ENCODE results near the gene SPO11.
"Not testable (repeated sequence)": the region's sequence is repeated elsewhere in the genome, so short reads cannot be mapped to it uniquely, and the experiment has no call there.

The SPO11 gene

DNA sequence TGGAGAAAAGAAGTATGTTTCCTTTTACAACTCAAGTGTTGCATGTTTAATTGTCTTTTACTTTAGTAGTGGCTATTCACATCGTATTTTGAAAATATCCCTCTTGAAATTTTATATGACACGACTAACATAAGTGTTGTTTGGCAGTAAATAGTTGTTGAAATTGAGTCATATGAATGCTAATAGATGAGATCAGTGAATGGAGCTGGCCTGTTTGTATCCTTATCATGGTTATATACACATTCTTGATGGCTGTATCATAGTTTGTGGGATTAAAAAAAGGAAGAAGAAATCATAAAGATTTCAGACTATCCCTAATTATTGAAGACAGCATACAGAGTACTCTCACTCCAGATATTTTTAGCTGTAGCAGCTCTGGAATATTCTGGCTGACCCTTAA, 13.2 kb downstream of the SPO11 start:
- DNase-seq: no peak

DNA sequence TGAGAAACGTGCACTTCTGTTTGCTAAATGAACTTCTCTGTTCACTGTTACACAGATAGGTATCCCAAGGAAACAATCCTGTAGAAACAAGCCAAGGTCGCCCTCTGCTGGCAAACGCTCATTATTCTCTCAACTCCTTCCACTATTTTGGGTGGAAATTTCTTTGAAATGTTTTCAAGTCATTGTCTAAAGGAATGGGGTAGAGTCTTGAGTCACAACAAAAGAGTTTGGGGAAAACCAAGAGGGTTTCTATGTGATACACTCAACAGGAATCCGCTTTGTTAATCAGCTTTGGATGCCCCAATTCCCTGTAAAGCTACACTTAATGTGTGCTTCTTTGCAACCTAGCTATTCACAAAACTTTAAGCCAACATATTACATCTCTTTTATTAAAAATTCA, 16.9 kb downstream of the SPO11 start:
- DNase-seq: peak; percentile 49 to 62

GRCh38 chr20:57347393-57347792, 17.8 kb downstream of the SPO11 start:
- no peak for DNase-seq

- DNase-seq: not testable (repeated sequence)
Measured at GRCh38 chr20:57348200-57348921, 18.8 kb downstream of the SPO11 start.

GRCh38 chr20:57348922-57349574, 19.4 kb downstream of the SPO11 start:
- peak in 1 of 2 donors; percentile 23 for DNase-seq

- peak in 1 of 2 donors; percentile 8 for DNase-seq
Measured at GRCh38 chr20:57350081-57350710, 20.6 kb downstream of the SPO11 start.

GRCh38 chr20:57350726-57351041, 21.1 kb downstream of the SPO11 start:
- DNase-seq: not testable (repeated sequence)

DNA sequence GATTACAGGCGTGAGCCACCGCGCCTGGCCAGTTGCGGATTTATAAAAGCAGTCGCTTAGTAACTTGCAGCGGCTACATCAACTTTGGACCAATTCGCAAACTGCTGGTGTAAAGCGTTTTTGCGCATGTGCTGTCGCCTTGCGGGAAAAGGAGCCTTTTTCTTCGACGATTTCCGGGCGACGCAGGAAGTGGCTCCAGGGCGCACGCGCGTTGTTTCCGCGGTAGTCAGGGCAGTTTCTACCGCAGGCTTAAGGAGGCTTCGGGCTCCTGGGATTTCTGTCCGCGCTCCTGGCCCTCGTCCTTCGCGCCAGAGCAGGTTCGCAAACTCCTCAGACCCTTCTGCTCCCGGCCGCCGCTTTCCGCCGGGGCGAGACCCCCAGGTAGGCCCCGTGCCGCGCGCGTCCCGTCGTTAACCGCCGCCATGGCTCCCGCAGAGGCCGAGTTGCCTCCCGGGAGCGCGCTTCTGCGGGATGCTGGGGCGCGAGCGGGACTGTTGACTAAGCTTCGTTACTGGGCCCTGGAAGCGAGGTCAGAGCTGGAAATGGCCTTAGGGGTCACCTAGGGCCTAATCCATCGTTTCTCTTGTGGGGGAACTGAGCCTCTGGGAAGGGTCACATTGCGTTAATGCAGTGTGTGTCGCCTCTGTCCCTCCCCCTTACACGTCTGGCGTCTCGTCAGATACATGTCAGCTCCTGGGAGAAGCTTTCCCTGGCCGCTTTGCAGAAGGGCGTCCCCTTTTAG, 21.6 kb downstream of the SPO11 start, which contains the start of gene RAE1:
TSS of gene RAE1 (plus strand) at position 214 of the 742 bp plus-strand sequence. CDS start 2,784 bp downstream, outside the sequence.
- DNase-seq: peak; percentile 91 to 92

- no peak for DNase-seq
Measured at GRCh38 chr20:57352305-57352704, 22.7 kb downstream of the SPO11 start.

DNA sequence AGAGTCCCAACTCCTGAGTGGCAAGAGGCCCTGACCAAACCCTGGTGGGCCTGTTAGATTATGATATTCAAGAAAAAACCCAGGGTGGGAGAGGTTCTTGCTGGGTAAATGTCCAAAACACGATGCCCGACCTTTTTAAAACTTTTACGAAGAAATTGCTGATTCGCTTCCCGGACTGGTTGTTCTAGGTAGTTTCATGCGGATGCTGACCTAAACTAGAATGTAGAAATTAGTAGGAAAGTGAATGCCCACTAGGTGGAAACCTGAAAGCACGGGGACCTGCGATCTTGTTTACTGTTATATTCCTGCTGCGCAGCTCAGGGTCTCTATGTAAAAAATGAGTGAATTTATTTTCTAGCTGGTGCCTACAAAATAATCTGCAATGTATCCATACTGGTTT, 23.7 kb downstream of the SPO11 start:
- DNase-seq: no peak

DNA sequence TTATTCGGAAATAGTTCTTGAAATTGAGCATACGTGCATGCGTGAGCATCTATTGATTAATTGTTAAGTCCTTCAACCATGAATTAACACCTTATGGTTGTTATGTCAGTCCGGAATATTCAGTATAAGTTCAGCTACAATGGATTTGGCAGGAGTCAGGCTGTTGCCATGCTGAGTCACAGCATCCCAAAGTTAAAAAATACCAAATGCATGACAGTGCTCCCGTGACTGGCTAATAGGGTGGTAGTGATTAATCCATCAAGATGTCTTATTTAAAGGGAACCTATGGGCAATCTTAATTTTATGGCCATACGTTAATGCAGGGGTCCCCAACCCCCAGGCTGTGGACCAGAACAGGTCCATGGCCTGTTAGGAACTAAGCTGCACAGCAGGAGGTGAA, 31.9 kb downstream of the SPO11 start:
- no peak for DNase-seq

DNA sequence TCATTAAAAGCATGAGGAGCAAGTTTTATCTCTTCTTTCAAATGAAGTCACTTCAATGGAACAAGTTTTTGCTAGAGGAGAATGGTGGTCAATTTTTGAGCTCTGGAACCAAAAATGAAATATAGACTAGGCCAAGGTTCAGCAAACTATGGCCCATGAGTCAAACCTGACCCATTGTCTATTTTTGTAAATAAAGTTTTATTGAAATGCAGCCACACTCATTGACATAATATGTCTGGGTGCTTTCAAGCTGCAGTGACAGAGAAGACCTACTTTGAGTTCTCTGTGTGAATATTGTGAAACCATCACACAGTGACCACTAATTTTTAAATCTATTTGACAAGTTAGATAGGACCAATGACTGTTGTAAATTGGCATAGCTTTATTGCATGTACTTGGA, 34.8 kb downstream of the SPO11 start:
- no peak for DNase-seq

GRCh38 chr20:57369596-57369995, 40.0 kb downstream of the SPO11 start:
- no peak for DNase-seq

- DNase-seq: no peak
Measured at GRCh38 chr20:57370316-57370715, 40.7 kb downstream of the SPO11 start.

GRCh38 chr20:57371363-57371762, 41.8 kb downstream of the SPO11 start:
- no peak for DNase-seq

GRCh38 chr20:57372157-57372556, 42.6 kb downstream of the SPO11 start:
- no peak for DNase-seq

DNA sequence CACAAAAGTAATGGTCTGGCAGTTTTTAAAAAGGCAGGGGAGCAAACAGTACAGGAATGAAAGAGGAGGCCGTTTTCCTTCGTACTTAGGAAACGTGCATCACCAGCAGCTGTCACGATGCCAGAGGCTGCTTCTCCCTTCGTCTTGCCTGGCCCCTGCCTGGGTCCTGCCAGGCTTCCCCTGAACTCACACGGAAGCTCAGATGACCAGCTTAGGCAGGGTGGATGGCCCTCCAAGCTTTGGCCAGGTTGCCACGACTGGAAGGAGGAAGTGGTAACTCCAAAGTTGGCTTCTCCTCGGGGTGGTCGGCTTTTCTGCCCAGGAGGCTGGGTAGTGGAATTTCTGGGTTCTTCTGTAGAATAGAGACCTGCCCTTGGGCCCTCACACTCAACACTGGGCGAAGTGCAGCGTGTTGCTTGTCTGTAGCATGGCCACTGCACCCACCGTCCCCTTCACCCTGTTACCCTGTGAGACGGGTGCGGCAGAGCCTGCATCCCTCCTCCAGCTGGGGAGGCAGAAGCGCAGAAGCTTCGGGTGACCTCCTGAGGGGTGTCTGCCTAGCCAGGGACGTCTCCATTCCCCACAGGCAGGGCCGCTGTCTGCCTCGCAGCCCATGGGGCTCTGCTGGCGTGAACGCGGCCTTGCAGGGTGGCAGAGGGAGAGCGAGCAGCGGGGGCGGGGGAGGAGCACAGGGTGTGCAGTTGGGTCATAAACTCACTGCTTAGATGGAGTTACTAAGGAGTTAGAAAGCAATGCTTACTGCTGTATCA, 43.2 kb downstream of the SPO11 start:
- DNase-seq: no peak

- DNase-seq: no peak
Measured at GRCh38 chr20:57374343-57374930, 44.8 kb downstream of the SPO11 start.

DNA sequence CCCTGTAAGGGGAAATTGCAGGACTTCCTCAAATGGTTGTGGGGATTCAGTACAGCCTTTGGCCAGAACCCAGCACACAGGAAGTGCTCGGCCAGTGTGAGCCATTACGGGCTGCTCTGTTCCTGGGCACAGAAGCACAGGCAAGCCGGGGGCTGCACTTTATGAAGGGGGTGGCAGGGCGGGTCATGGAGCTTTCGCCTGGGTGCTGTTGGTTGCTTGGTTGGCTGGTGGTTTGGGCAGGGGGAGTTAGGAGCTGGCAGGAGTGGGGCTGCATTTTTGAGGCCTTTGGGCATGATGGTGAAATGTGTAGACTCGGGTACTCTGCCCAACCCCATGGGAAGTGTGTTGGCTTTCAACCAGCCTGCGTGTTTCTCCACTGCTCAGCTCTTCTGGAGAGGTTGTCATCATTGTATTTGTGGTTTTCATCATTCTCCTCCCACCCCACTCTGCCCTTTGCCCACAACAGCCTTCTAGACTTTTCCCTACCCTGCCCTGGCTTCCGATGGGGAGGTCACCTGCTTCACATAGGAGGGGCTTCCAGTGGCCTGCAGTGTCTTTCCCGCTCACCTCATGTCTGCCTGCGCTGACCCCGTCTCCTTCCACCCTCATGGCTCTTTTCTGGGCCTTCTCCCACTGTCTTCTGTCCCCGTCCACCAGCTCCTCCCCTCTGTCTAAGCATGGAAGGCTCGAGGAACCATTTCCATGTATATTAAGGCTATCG, 45.5 kb downstream of the SPO11 start:
- peak in 1 of 2 donors; percentile 63 for DNase-seq

DNA sequence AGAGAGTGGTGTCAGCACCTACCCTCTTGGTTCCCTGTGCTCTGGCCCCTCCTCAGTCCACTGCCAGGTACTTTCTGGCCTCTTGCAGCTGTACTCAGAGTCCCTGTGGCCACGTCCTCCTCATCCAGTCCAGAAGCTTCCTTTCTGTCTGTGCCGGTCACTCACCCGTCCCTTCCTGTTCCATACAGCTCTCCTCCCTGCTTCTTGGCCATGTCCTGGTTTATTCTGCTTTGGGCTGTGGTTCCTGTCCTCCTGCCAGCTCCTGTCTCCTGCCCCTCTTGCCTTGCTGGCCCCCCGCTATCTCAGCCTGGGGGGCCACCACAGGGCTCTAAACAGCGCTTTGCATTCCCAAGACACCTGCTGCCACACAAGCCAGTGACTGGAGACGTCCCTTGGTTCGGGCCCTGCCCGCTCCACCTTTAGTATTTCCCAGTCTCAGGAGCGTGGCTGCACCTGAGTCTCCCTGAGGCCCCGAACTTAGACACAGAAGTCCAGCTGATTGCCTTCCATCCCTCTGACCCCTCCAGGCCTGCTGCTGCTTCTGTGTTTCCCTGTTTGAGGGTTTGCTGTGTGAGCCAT, 46.1 kb downstream of the SPO11 start:
- no peak for DNase-seq

DNA sequence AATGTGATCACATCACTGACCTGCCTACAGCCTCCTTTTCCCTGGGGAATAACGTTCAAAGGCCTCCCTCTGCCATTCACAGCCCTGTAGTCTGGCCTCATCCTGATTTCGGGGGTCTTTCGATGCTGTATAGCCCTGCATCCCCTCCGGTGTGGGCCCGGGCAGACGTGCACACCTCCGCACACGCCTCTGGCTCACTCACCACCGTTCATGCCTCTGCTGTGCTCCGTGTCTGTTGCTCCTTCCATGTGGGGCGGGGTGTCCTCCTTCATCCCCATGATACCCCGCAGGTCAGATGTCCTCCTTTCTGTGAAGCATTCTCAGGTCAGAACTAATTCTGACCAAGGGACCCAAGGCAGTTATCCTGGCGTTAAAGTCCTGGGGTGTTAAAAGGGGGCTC, 47.7 kb downstream of the SPO11 start:
- DNase-seq: no peak

All from CD4-positive, alpha-beta T cell treated with Interleukin-4 for 1 hour (primary cell).